ENCODE data around the gene ZNF217.

The ZNF217 gene

DNA sequence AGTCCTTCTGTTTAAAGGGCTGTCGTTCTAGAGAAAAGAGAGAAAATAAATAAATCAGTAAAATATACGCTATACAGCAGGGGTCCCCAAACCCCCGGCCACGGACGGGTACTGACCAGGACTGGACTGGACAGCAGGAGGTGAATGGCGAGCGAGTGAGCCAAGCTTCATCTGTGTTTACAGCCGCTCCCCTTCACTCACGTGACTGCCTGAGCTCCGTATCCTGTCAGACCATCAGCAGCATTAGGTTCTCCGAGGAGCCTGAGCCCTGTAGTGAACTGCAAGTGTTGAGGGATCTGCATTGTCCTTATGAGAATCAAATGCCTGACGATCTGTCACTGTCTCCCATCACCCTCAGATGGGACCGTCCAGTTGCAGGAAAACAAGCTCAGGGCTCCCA lies 76.5 kb downstream of the ZNF217 start:
- TF ChIP-seq, protein P1, sequence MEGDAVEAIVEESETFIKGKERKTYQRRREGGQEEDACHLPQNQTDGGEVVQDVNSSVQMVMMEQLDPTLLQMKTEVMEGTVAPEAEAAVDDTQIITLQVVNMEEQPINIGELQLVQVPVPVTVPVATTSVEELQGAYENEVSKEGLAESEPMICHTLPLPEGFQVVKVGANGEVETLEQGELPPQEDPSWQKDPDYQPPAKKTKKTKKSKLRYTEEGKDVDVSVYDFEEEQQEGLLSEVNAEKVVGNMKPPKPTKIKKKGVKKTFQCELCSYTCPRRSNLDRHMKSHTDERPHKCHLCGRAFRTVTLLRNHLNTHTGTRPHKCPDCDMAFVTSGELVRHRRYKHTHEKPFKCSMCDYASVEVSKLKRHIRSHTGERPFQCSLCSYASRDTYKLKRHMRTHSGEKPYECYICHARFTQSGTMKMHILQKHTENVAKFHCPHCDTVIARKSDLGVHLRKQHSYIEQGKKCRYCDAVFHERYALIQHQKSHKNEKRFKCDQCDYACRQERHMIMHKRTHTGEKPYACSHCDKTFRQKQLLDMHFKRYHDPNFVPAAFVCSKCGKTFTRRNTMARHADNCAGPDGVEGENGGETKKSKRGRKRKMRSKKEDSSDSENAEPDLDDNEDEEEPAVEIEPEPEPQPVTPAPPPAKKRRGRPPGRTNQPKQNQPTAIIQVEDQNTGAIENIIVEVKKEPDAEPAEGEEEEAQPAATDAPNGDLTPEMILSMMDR (IDR thresholded peaks at IDR 0.05; ENCODE audit: extremely low read depth, missing control alignments), result no peak
- no peak for DNase-seq (ENCODE audit: low spot score)
